ENCODE results near the gene ERF. TPM values are rescaled to one million over a fixed set of nuclear protein-coding genes. Genes with fewer than 3 reads are reported as not detected.

ERF gene
- 28.0 TPM for total RNA-seq (ENCODE audit: unreplicated experiment)
- long read RNA-seq = 0 reads

GRCh38 chr19:42254850-42255765, at the start of gene ERF:
TSS of gene ERF (minus strand) at chr19:42255128. CDS start at chr19:42254999, 129 bp downstream.
- Mint-ChIP-seq H3K4me1 (ENCODE audit: low read depth, unreplicated experiment) (peaks cover 16% of the 10 kb centered on the region), H3K36me3 (ENCODE audit: unreplicated experiment) (no peaks in the 10 kb centered on the region), H3K4me3 (ENCODE audit: unreplicated experiment) (peak within 1 kb of the TSS; percentile 83), H3K9me3 (ENCODE audit: unreplicated experiment) (peaks cover 10% of the 10 kb centered on the region), H3K27me3 (ENCODE audit: unreplicated experiment) (peaks cover 9% of the 10 kb centered on the region), H3K27ac (ENCODE audit: unreplicated experiment) (peak within 1 kb of the TSS; percentile 89)
- no peak for TF ChIP-seq CTCF (IDR thresholded peaks at IDR 0.05; ENCODE audit: partially characterized antibody, unreplicated experiment)
- peak; percentile 94 for DNase-seq

GRCh38 chr19:42303876-42304275, 48.9 kb upstream of the ERF start:
- peak overlapping the region; percentile 70 for H3K27ac Mint-ChIP-seq (ENCODE audit: unreplicated experiment)
- H3K9me3 Mint-ChIP-seq (ENCODE audit: unreplicated experiment) = peaks cover 13% of the 10 kb centered on the region
- H3K4me3 Mint-ChIP-seq (ENCODE audit: unreplicated experiment) = peak overlapping the region; percentile 82
- peaks cover 11% of the 10 kb centered on the region for H3K27me3 Mint-ChIP-seq (ENCODE audit: unreplicated experiment)
- H3K36me3 Mint-ChIP-seq (ENCODE audit: unreplicated experiment) = peaks cover 5% of the 10 kb centered on the region
- no peak for DNase-seq
- H3K4me1 Mint-ChIP-seq (ENCODE audit: low read depth, unreplicated experiment) = peaks cover 10% of the 10 kb centered on the region
- TF ChIP-seq CTCF (IDR thresholded peaks at IDR 0.05; ENCODE audit: partially characterized antibody, unreplicated experiment) = no peak

- TF ChIP-seq CTCF (IDR thresholded peaks at IDR 0.05; ENCODE audit: partially characterized antibody, unreplicated experiment) = no peak
- DNase-seq = no peak
- peaks cover 10% of the 10 kb centered on the region for H3K4me1 Mint-ChIP-seq (ENCODE audit: low read depth, unreplicated experiment)
- H3K9me3 Mint-ChIP-seq (ENCODE audit: unreplicated experiment) = peaks cover 13% of the 10 kb centered on the region
- H3K27me3 Mint-ChIP-seq (ENCODE audit: unreplicated experiment) = peaks cover 11% of the 10 kb centered on the region
- peaks cover 3% of the 10 kb centered on the region for H3K36me3 Mint-ChIP-seq (ENCODE audit: unreplicated experiment)
- H3K4me3 Mint-ChIP-seq (ENCODE audit: unreplicated experiment) = peak overlapping the region; percentile 82
- H3K27ac Mint-ChIP-seq (ENCODE audit: unreplicated experiment) = peak overlapping the region; percentile 93
These were observed 48.2 kb upstream of the ERF start for GRCh38 chr19:42303101-42303464.

GRCh38 chr19:42301646-42302203, 46.8 kb upstream of the ERF start, which contains the start of gene PRR19:
TSS of gene PRR19 (plus strand) at chr19:42302132. CDS start at chr19:42309585, 7,453 bp downstream.
- H3K36me3 Mint-ChIP-seq (ENCODE audit: unreplicated experiment) = no peaks in the 10 kb centered on the region
- H3K9me3 Mint-ChIP-seq (ENCODE audit: unreplicated experiment) = peaks cover 13% of the 10 kb centered on the region
- H3K4me3 Mint-ChIP-seq (ENCODE audit: unreplicated experiment) = peak within 1 kb of the TSS; percentile 92
- peak within 1 kb of the TSS; percentile 93 for H3K27ac Mint-ChIP-seq (ENCODE audit: unreplicated experiment)
- DNase-seq = no peak
- peaks cover 10% of the 10 kb centered on the region for H3K4me1 Mint-ChIP-seq (ENCODE audit: low read depth, unreplicated experiment)
- TF ChIP-seq CTCF (IDR thresholded peaks at IDR 0.05; ENCODE audit: partially characterized antibody, unreplicated experiment) = no peak
- peaks cover 7% of the 10 kb centered on the region for H3K27me3 Mint-ChIP-seq (ENCODE audit: unreplicated experiment)

GRCh38 chr19:42297039-42297438, 42.1 kb upstream of the ERF start:
- peaks cover 13% of the 10 kb centered on the region for H3K9me3 Mint-ChIP-seq (ENCODE audit: unreplicated experiment)
- no peak overlapping the region for H3K4me3 Mint-ChIP-seq (ENCODE audit: unreplicated experiment)
- H3K4me1 Mint-ChIP-seq (ENCODE audit: low read depth, unreplicated experiment) = peaks cover 2% of the 10 kb centered on the region
- H3K27ac Mint-ChIP-seq (ENCODE audit: unreplicated experiment) = no peak overlapping the region
- DNase-seq = no peak
- H3K27me3 Mint-ChIP-seq (ENCODE audit: unreplicated experiment) = peaks cover 3% of the 10 kb centered on the region
- no peak for TF ChIP-seq CTCF (IDR thresholded peaks at IDR 0.05; ENCODE audit: partially characterized antibody, unreplicated experiment)
- no peaks in the 10 kb centered on the region for H3K36me3 Mint-ChIP-seq (ENCODE audit: unreplicated experiment)

Data from glutamatergic neuron (in vitro differentiated cells).